GM12878 (cell line): ENCODE data around the gene SLX9. TPM values are rescaled to one million over a fixed set of nuclear protein-coding genes. Genes with fewer than 3 reads are reported as not detected.

Experiments used
- CHD2 ChIP-seq: IDR thresholded peaks from 2 replicates; pipeline ENCODE4 v1.6.1; 2011; ENCODE audit warnings: low read depth, low read length, improper control_type of control experiment, borderline replicate concordance
- EED ChIP-seq: sonication (generic); IDR thresholded peaks from 2 replicates; pipeline ENCODE4 v1.6.1; 2016; ENCODE audit warnings: antibody characterized with exemption, low read depth
- IKZF2 ChIP-seq, 2 experiments: fragments of 450-650 bp; IDR thresholded peaks; 2 replicates each; pipeline ENCODE4 v1.6.1; 2017; ENCODE audit warnings: mild to moderate bottlenecking in 2 of 2, moderate library complexity in 2 of 2
- NFXL1 ChIP-seq: fragments of 450-650 bp; IDR thresholded peaks from 2 replicates; pipeline ENCODE4 v1.6.1; 2017; ENCODE audit warnings: antibody characterized with exemption, mild to moderate bottlenecking, borderline replicate concordance
- NRF1 ChIP-seq: conservative IDR thresholded peaks from 2 replicates; pipeline ENCODE4 v1.6.1; 2011; ENCODE audit warnings: mild to moderate bottlenecking, low read depth, low read length, improper control_type of control experiment
- PKNOX1 ChIP-seq: fragments of 450-650 bp; IDR thresholded peaks from 2 replicates; pipeline ENCODE4 v1.6.1; 2016; ENCODE audit warnings: mild to moderate bottlenecking
- SUPT20H ChIP-seq: IDR thresholded peaks from 2 replicates; pipeline ENCODE4 v1.6.1; 2011; ENCODE audit warnings: low read depth, mild to moderate bottlenecking, low read length, moderate library complexity, borderline replicate concordance; ENCODE audit not compliant: control insufficient read depth
- SUZ12 ChIP-seq: fragments of 200-600 bp; sonication (generic); IDR thresholded peaks from one replicate; pipeline ENCODE4 v1.6.1; 2018; ENCODE audit warnings: antibody characterized with exemption, mild to moderate bottlenecking; ENCODE audit not compliant: unreplicated experiment
- polyA plus RNA-seq, 11 experiments: library from polyadenylated mRNA; depleted of rRNA in 4 of 11; unstranded in 6 of 11; stranded (reverse) in 5 of 11; fragments of >200 nt; fragmentation: Nextera tagmentation in 4 of 11; fragmentation: Illumina TruSeq in 1 of 11; extraction: Ambion mirVana in 4 of 11; extraction: Trizol in 1 of 11; gene quantifications; 1 replicate in 1 of 11; 2 replicates in 10 of 11; pipeline versions ENCODE4 v1.2.1 to v1.2.3, GENCODE V29; 2011 to 2016; ENCODE audit warnings: inconsistent platforms in 2 of 11, missing spikeins in 2 of 11, low read depth in 1 of 11
- total RNA-seq, 4 experiments: library from RNA; depleted of rRNA in 3 of 4; stranded (reverse); fragments of >200 nt in 3 of 4; fragmentation: Illumina TruSeq in 1 of 4; extraction: Trizol in 1 of 4; gene quantifications; 2 replicates each; pipeline versions ENCODE4 v1.2.1 to v1.2.3, GENCODE V29; 2013 to 2021
- TF ChIP-seq, protein P1 (sequence below): IDR thresholded peaks from 2 replicates; pipeline ENCODE4 v1.6.1; 2012; ENCODE audit warnings: improper control_type of control experiment, low read depth, low read length; ENCODE audit not compliant: insufficient replicate concordance
- TF ChIP-seq, protein P2 (sequence below): IDR thresholded peaks from 2 replicates; pipeline ENCODE4 v1.6.1; 2011; ENCODE audit warnings: mild to moderate bottlenecking, low read depth, low read length, moderate library complexity; ENCODE audit not compliant: insufficient replicate concordance

Gene SLX9
- total and polyA plus RNA-seq, 10 of the 15 experiments (the other 5 are each of a cell fraction or from before 2014, with no cell fraction given) = 0.69 to 81.3 (median 33.9) TPM

DNA sequence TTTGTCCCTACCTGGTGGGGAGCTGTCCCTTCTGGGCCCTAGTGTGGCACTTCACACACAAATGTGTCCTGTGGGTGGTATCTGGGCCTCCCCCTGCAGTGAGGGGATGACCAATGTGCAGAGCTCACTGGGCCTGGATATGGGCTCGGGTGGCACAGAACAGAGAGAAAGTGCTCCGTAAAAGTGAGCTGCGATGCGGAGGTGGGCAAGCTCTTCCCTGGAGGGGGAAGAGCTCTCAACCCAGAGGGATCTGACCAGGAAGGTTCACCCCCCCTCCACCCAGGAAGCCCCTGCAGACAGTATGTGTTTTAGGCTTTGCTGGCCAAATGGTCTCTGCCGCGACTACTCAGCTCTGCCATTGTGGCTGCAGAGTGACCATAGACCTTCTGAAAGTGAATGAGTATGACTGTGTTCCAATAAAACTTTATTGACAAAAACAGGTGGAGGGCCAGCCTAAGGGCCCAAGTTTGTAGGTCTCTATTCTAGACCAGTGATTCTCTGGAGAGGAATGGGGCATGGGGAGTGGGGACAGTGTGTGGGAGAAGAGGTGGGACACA is 10.5 kb upstream of the SLX9 start (continued):
- TF ChIP-seq, protein P1, sequence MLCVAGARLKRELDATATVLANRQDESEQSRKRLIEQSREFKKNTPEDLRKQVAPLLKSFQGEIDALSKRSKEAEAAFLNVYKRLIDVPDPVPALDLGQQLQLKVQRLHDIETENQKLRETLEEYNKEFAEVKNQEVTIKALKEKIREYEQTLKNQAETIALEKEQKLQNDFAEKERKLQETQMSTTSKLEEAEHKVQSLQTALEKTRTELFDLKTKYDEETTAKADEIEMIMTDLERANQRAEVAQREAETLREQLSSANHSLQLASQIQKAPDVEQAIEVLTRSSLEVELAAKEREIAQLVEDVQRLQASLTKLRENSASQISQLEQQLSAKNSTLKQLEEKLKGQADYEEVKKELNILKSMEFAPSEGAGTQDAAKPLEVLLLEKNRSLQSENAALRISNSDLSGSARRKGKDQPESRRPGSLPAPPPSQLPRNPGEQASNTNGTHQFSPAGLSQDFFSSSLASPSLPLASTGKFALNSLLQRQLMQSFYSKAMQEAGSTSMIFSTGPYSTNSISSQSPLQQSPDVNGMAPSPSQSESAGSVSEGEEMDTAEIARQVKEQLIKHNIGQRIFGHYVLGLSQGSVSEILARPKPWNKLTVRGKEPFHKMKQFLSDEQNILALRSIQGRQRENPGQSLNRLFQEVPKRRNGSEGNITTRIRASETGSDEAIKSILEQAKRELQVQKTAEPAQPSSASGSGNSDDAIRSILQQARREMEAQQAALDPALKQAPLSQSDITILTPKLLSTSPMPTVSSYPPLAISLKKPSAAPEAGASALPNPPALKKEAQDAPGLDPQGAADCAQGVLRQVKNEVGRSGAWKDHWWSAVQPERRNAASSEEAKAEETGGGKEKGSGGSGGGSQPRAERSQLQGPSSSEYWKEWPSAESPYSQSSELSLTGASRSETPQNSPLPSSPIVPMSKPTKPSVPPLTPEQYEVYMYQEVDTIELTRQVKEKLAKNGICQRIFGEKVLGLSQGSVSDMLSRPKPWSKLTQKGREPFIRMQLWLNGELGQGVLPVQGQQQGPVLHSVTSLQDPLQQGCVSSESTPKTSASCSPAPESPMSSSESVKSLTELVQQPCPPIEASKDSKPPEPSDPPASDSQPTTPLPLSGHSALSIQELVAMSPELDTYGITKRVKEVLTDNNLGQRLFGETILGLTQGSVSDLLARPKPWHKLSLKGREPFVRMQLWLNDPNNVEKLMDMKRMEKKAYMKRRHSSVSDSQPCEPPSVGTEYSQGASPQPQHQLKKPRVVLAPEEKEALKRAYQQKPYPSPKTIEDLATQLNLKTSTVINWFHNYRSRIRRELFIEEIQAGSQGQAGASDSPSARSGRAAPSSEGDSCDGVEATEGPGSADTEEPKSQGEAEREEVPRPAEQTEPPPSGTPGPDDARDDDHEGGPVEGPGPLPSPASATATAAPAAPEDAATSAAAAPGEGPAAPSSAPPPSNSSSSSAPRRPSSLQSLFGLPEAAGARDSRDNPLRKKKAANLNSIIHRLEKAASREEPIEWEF = no peak
- TF ChIP-seq SUPT20H (no peak), PKNOX1 (no peak), IKZF2 (IDR thresholded peaks at IDR 0.05) (peak in 1 of 2 experiments; percentile 69; a peak in 2 of 4 replicates), EED (no peak), NFXL1 (0 out of 2 replicates have a peak, but pooled peaks have one; percentile 33), NRF1 (no peak), SUZ12 (no peak), CHD2 (no peak)
- TF ChIP-seq, protein P2, sequence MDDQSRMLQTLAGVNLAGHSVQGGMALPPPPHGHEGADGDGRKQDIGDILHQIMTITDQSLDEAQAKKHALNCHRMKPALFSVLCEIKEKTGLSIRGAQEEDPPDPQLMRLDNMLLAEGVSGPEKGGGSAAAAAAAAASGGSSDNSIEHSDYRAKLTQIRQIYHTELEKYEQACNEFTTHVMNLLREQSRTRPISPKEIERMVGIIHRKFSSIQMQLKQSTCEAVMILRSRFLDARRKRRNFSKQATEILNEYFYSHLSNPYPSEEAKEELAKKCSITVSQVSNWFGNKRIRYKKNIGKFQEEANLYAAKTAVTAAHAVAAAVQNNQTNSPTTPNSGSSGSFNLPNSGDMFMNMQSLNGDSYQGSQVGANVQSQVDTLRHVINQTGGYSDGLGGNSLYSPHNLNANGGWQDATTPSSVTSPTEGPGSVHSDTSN = no peak
